HG02938 (cell line): Measurements from ENCODE around the gene ZMYND8.

Experiments
- ATAC-seq: cut with Tn5 transposase; IDR thresholded peaks from one replicate; pipeline ENCODE4 v1.9.1; 2021; ENCODE audit warnings: mild to moderate bottlenecking, moderate library complexity; ENCODE audit not compliant: unreplicated experiment

ZMYND8 gene

DNA sequence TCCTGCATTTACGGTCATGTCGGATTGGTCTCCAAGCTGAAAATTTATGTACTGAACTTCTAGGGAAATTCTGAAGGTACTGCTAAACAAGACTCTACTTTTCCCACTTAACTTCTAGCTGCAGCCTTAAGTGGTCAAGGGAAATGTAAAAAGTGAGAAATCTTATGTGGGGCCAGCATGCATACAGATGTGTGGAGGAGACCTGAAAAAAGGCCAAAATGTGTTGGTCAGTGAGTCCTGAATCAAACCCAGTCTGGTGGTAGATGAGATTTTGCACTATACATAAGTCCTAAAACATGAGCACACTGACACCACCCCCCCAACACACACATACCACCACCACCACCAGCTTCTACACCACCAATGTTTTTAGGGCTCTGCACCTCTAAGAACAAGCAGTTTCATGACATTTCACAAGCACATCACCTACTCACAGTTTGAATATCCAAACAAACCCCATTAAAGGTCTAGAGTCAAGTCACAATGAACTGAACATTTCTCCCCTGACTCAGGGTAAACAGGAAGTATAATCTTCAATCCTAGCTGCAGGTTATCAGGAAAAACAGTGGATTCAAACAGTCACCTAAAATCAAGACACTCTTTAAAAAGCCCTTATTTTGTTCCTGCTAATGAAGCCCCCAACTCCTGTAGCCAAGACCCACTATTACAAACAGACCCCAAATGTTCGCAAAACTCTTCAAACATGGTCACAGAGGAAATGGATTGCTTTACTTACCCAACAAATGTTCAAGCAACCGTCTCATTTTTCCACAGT is 1.6 kb downstream of the ZMYND8 start:
- ATAC-seq: no peak

- no peak for ATAC-seq
Measured at GRCh38 chr20:47354464-47354713, 2.1 kb downstream of the ZMYND8 start.

DNA sequence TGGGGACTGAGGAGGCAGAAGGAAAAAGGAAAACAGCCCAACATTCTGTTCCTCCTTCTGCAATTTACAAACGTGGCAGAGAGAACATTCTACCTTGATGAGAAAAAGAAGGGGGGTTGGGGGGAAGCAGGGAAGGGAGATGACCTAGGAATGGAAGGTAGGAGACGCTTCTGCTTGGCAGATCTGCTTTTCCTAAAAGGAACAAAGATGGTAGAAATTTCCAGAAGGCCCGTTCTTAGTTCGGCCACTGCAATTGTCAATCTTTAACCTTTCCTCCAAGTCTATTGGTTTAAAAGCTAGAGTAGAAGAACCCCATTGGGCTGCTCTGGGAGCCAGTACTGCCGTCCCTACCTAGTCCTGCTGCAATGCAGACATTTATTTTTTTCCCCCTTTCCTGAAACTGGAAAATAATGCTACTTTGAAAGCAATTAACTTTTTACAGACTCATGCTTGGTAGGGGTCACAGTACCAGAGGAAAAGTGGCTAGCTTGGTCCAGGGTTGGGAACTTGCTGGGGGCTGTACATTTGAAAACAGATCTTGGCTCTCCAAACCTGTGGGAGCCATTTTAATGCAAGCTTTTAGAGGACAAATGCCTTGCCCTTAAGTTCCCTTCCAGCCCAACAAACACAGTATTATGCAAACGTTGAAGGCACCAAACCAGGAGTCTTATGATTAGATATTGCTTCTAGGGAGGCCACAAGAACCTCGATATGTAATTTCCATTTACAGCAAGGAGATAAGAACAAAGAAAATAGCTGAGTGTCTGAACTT is 2.6 kb downstream of the ZMYND8 start:
- ATAC-seq: no peak

GRCh38 chr20:47353239-47353691 is 3.2 kb downstream of the ZMYND8 start:
- no peak for ATAC-seq

DNA sequence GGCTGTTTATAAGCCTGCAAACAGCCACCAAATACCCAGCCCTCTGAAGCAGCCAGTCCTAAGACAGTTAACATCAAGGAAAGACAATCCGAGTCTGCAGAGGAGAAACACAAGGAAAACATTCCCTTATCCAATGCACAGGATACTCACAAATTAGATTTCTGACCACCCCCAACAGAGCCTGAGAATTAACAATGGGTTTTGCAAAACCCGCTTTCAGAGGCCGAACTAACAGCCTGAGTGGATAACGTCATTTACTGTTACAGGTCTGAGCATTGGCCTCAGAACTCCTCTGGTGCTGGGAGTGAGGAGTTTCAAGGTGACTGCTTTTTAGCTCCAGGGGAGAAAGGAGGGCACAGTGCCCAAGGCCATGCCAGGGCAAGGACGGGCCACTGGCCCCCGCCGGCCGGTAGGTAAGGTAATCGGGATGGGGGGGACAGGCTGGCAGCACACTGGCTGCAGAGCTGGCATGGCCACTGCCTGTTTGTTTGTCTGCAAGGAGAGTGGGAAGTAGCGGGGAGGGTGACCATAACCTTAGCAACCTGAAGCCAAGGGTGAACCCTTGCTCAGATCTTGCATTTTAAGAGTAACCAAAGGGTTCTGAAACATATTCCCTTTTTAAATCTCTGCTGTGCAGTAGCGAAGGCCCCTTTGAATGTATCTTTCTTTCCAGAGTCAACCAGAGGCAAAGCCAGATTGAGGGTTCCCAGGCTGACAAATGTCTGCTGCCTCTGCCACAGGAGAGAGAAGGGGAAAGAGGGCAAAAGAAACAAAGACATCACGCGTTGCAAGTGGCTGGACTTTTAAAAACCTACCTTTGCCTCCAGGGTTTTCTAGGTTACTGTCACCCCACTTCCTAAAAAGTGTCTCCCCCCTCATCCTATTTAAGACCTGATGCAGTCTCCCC is 3.9 kb downstream of the ZMYND8 start:
- no peak for ATAC-seq

DNA sequence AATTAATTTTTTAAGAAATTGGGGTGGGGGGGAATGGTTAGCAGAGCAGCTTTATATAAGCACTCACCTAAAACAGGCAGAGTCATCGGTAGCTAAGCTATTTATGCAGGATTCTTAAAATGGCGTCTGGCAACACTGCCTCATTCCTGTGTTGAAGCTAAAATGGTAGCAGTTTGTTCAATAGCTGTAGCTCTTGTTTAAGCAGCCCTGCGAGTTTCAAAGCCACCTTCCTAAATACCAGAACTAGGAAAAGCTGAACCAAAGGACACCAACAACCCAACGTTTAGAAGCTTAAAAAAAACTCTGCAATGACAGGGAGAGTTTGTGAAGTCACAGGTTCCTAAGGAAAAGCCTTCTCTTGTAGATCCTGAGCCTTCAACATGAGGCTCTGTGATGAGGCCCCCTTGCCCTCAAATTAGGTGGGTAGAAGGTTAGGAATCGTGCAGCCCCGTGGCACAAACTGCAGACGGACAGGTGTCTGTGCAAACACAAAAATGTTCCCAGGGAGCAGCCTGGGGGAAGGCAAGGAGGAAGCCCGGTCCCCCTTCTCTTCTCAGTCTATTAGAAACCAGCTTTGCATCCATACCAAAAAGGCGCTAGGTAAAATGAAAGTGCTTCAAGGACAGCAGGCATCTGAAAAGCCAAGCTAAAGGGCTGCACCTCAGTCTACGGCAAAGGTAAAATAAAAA is 4.7 kb downstream of the ZMYND8 start:
- no peak for ATAC-seq

- no peak for ATAC-seq
Measured at GRCh38 chr20:47350691-47351545, 5.6 kb downstream of the ZMYND8 start.

- no peak for ATAC-seq
Measured at GRCh38 chr20:47350181-47350550, 6.3 kb downstream of the ZMYND8 start.

GRCh38 chr20:47349365-47350180 is 6.9 kb downstream of the ZMYND8 start:
- ATAC-seq: no peak

DNA sequence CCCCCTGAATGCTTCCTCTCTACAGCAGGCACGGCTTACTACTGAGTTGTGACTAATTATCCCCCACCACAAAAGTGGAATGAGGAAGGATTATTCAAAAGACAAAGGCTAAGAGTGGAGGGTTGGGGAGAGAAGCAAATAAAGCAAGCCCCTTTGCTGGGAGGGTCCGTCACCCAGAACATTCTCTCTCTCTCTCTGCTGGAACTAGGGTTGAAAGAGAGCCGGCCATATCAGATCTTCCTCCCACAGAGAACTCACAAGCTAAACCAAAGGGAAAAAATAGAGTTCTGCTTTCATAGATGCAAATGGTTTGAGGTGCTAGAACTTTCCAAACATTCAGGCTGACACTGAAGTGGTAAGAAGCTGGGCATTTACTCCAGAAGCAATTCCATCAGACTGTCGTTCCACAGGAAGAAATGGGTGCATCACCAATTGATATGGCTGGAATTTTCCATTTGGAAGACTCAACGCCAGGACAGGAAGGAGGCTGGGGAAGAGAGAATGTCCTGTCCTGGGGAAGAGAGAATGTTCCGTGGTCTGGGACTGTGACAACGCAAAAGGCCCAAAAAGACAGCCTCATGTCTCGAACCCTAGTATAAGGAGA is 7.9 kb downstream of the ZMYND8 start:
- ATAC-seq: no peak

- ATAC-seq: no peak
Measured at GRCh38 chr20:47347661-47348435, 8.7 kb downstream of the ZMYND8 start.

GRCh38 chr20:47346172-47346571 is 10.3 kb downstream of the ZMYND8 start:
- no peak for ATAC-seq

- ATAC-seq: no peak
Measured at GRCh38 chr20:47345214-47345613, 11.3 kb downstream of the ZMYND8 start.

DNA sequence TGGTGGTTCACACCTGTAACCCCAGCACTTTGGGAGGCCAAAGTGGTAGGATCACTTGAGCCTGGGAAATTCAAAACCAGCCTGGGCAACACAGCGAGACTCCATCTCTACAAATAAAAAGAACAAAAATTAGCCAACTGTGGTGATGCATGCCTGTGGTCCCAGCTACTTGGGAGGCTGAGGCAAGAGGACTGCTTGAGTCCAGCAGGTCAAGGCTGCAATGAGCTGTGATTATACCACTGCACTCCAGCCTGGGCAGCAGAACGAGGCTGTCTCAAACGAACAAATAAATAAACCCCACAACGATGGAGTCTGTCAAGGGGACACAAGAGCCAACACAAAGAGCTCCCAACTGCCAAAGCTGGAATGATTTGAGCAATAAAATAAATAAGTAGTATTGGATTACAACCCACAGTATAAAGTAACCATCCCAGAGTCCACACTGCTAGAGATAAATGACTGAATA is 13.5 kb downstream of the ZMYND8 start:
- ATAC-seq: no peak

- no peak for ATAC-seq
Measured at GRCh38 chr20:47338131-47338628, 18.3 kb downstream of the ZMYND8 start.

GRCh38 chr20:47337413-47337812 is 19.1 kb downstream of the ZMYND8 start:
- ATAC-seq: no peak

GRCh38 chr20:47336129-47336754 is 20.3 kb downstream of the ZMYND8 start:
- ATAC-seq: no peak
